Measurements from ENCODE around the gene ITPRIP.

- TF ChIP-seq POLR2A (IDR thresholded peaks at IDR 0.05; ENCODE audit: control extremely low read depth in 1 of 2, low read depth in 2 of 2, low read length in 2 of 2): no peak
- no peak for TF ChIP-seq YY1 (IDR thresholded peaks at IDR 0.05; ENCODE audit: low read depth, low read length)
- no peak for TF ChIP-seq CTCF (IDR thresholded peaks at IDR 0.05; ENCODE audit: control extremely low read depth in 1 of 3, insufficient read depth in 1 of 3, low read depth in 1 of 3, low read length in 3 of 3)
- no peak for TF ChIP-seq ATF3 (IDR thresholded peaks at IDR 0.05; ENCODE audit: insufficient read depth, low read depth, low read length)
Observed at GRCh38 chr10:104339469-104340110, 1.3 kb upstream of the ITPRIP start.

Data from H1 (cell line).